HFFc6 (cell line): ENCODE measurements around the gene CMTM4. TPM values are rescaled to one million over a fixed set of nuclear protein-coding genes. Genes with fewer than 3 reads are reported as not detected.

Experiments used
- DNase-seq: peaks from one replicate; pipeline ENCODE4 v3.0.0-alpha.2; 2018
- H3K27ac Mint-ChIP-seq: 2 replicates; pipeline ENCODE4 v1.8.0; 2020; ENCODE audit warnings: mild to moderate bottlenecking, mixed read lengths
- H3K27me3 Mint-ChIP-seq: 2 replicates; pipeline ENCODE4 v1.8.0; 2021; ENCODE audit warnings: mild to moderate bottlenecking, moderate library complexity, mixed read lengths; ENCODE audit not compliant: insufficient read depth
- H3K36me3 Mint-ChIP-seq: 2 replicates; pipeline ENCODE4 v1.8.0; 2021; ENCODE audit warnings: low read depth, mixed read lengths
- H3K4me1 Mint-ChIP-seq: 2 replicates; pipeline ENCODE4 v1.8.0; 2020; ENCODE audit warnings: low read depth, mixed read lengths
- H3K4me3 Mint-ChIP-seq: 2 replicates; pipeline ENCODE4 v1.8.0; 2020; ENCODE audit warnings: mild to moderate bottlenecking, moderate library complexity, mixed read lengths
- H3K9me3 Mint-ChIP-seq: 2 replicates; pipeline ENCODE4 v1.8.0; 2020; ENCODE audit warnings: mild to moderate bottlenecking, mixed read lengths
- CTCF ChIP-seq: fragments of 200-600 bp; sonication (generic); IDR thresholded peaks from 2 replicates; pipeline ENCODE4 v1.5.0; 2021; ENCODE audit warnings: antibody characterized with exemption, mild to moderate bottlenecking
- total RNA-seq, 6 experiments: library from RNA; stranded (reverse); fragmentation: NEBNext Ultra II Directional; extraction: Animal tissue kit (Norgen Biotek cat#: 25700); gene quantifications; 2 replicates in 1 of 6; 3 replicates in 5 of 6; pipeline ENCODE4 v1.2.3, GENCODE V29; 2021

The CMTM4 gene
- total RNA-seq, 6 experiments from 2014 or later = 14.2 to 22.0 (median 18.8) TPM

DNA sequence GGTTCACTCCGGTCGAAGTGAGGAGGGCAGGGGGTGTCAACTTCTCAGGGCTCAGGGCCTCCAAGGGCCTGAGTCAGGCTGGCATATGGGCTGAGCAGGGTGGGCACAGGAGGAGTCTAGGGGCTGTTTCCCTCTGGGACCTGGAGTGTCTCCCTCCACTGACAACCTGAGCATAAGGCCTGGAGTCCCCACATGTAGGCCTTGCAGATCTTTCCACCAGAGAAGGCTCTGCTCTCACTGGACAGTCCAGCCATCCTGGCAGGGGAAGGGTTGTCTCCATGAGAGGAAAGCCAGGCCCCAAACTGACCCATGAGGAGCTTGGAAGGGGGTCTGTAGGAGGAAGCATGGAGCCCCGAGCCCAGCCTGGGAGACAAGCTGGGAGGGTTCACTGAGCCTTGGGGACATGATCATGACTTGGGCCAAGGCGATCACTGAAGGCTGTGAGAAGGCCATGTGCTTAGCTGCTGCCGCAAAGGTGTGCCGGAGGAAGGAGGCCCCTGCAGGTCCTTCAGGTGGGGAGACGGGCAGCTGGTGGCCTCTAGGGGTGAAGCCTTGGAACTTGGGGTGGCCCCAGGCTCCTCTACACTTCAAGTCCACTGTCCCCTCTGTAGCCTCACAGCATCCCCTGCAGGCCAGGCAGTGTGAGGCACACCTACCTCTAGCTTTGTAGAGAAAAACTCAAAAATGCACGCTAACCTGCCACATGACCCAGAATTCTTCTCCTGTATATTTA, 107.4 kb downstream of the CMTM4 start:
- peak; percentile 38 for DNase-seq
- Mint-ChIP-seq H3K9me3 (0 out of 2 replicates have a peak, but pooled peaks cover 3% of the 10 kb centered on the region), H3K27ac (no peak overlapping the region), H3K4me1 (no peaks in the 10 kb centered on the region), H3K36me3 (no peaks in the 10 kb centered on the region), H3K27me3 (peaks cover 22% of the 10 kb centered on the region), H3K4me3 (no peak overlapping the region)
- TF ChIP-seq CTCF = peak; percentile 80

DNA sequence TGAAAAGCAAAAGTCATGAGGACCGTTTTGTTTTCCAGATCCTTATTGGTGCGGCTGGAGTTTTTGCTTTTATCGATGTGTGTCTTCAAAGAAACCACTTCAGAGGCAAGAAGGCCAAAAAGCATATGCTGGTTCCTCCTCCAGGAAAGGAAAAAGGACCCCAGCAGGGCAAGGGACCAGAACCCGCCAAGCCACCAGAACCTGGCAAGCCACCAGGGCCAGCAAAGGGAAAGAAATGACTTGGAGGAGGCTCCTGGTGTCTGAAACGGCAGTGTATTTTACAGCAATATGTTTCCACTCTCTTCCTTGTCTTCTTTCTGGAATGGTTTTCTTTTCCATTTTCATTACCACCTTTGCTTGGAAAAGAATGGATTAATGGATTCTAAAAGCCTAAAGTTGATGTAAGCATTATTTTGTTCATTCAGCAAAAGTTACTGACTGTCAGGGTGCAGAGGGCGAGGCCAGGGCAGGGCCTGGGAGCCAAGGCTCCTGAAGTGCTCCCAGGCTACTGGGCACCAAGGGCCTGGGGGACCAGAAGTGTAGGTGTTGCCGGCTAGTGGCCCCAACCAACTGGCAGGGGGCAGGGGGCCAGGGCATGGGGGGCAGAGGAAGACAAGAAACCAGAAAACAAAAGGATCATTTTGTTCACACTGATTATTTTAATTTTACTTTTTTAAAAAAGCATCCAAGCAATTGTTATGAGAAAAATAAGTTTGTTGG, 108.5 kb downstream of the CMTM4 start:
- no peak for DNase-seq
- Mint-ChIP-seq H3K27ac (no peak overlapping the region), H3K36me3 (no peaks in the 10 kb centered on the region), H3K27me3 (peaks cover 12% of the 10 kb centered on the region), H3K9me3 (no peaks in the 10 kb centered on the region), H3K4me1 (no peaks in the 10 kb centered on the region), H3K4me3 (no peak overlapping the region)
- no peak for TF ChIP-seq CTCF

- no peak for DNase-seq
- no peak overlapping the region for H3K27ac Mint-ChIP-seq
- TF ChIP-seq CTCF = no peak
- no peak overlapping the region for H3K4me3 Mint-ChIP-seq
- no peaks in the 10 kb centered on the region for H3K36me3 Mint-ChIP-seq
- peaks cover 2% of the 10 kb centered on the region for H3K27me3 Mint-ChIP-seq
- H3K4me1 Mint-ChIP-seq = peaks cover 12% of the 10 kb centered on the region
- no peaks in the 10 kb centered on the region for H3K9me3 Mint-ChIP-seq
These were observed 110.9 kb downstream of the CMTM4 start for GRCh38 chr16:66585481-66586239.

- no peak for TF ChIP-seq CTCF
- no peaks in the 10 kb centered on the region for H3K9me3 Mint-ChIP-seq
- no peak for DNase-seq
- no peak overlapping the region for H3K4me3 Mint-ChIP-seq
- no peaks in the 10 kb centered on the region for H3K36me3 Mint-ChIP-seq
- peaks cover 20% of the 10 kb centered on the region for H3K4me1 Mint-ChIP-seq
- peaks cover 8% of the 10 kb centered on the region for H3K27me3 Mint-ChIP-seq
- no peak overlapping the region; the same call in 1 of the 2 replicates for H3K27ac Mint-ChIP-seq
These were observed 115.1 kb downstream of the CMTM4 start for GRCh38 chr16:66581246-66581952.

GRCh38 chr16:66580605-66581209, 115.8 kb downstream of the CMTM4 start:
- DNase-seq = peak; percentile 72
- H3K27me3 Mint-ChIP-seq = peaks cover 8% of the 10 kb centered on the region
- H3K4me3 Mint-ChIP-seq = no peak overlapping the region
- peak; percentile 29 for TF ChIP-seq CTCF
- H3K4me1 Mint-ChIP-seq = peaks cover 20% of the 10 kb centered on the region
- no peaks in the 10 kb centered on the region for H3K36me3 Mint-ChIP-seq
- no peaks in the 10 kb centered on the region for H3K9me3 Mint-ChIP-seq
- H3K27ac Mint-ChIP-seq = peak overlapping the region; percentile 27; the same call in 1 of the 2 replicates
